Hepatocyte (in vitro differentiated cells): ENCODE data around the gene GRHL1. TPM values are rescaled to one million over a fixed set of nuclear protein-coding genes. Genes with fewer than 3 reads are reported as not detected.

Source experiments
- DNase-seq: peaks from one replicate; pipeline ENCODE4 v3.0.0-alpha.2; 2016; ENCODE audit warnings: low spot score
- H2AFZ ChIP-seq: fragments of 200-600 bp; sonication (generic); 2 replicates; pipeline ENCODE4 v1.6.0; 2016; ENCODE audit warnings: antibody characterized with exemption, mild to moderate bottlenecking
- H3K27ac ChIP-seq: fragments of 200-600 bp; sonication (generic); 2 replicates; pipeline ENCODE4 v1.5.1; 2016; ENCODE audit warnings: mild to moderate bottlenecking
- H3K27me3 ChIP-seq: fragments of 200-600 bp; sonication (generic); 2 replicates; pipeline ENCODE4 v1.6.1; 2016
- H3K36me3 ChIP-seq: fragments of 200-600 bp; sonication (generic); replicated peaks from 2 replicates; pipeline ENCODE4 v1.5.1; 2016; ENCODE audit warnings: low read depth; ENCODE audit not compliant: insufficient read depth
- H3K4me1 ChIP-seq: fragments of 200-600 bp; sonication (generic); 2 replicates; pipeline ENCODE4 v1.5.1; 2016; ENCODE audit warnings: mild to moderate bottlenecking, moderate library complexity; ENCODE audit not compliant: insufficient read depth
- H3K4me2 ChIP-seq: fragments of 200-600 bp; sonication (generic); 2 replicates; pipeline ENCODE4 v1.6.0; 2016
- H3K4me3 ChIP-seq: fragments of 200-600 bp; sonication (generic); 2 replicates; pipeline ENCODE4 v1.5.1; 2016; ENCODE audit warnings: mild to moderate bottlenecking
- H3K79me2 ChIP-seq: fragments of 200-600 bp; sonication (generic); 2 replicates; pipeline ENCODE4 v1.6.0; 2017; ENCODE audit warnings: mild to moderate bottlenecking
- H3K9me2 ChIP-seq: fragments of 200-600 bp; sonication (generic); replicated peaks from 2 replicates; pipeline ENCODE4 v1.6.0; 2017; ENCODE audit warnings: mild to moderate bottlenecking; ENCODE audit not compliant: insufficient read depth
- H3K9me3 ChIP-seq: fragments of 200-600 bp; sonication (generic); 2 replicates; pipeline ENCODE4 v1.5.1; 2016; ENCODE audit warnings: low read depth, mild to moderate bottlenecking
- H4K20me1 ChIP-seq: fragments of 200-600 bp; sonication (generic); 2 replicates; pipeline ENCODE4 v1.6.0; 2016; ENCODE audit warnings: mild to moderate bottlenecking; ENCODE audit not compliant: insufficient read depth, poor library complexity, severe bottlenecking
- CTCF ChIP-seq: fragments of 200-600 bp; sonication (generic); IDR thresholded peaks from 2 replicates; pipeline ENCODE4 v1.5.1; 2016; ENCODE audit warnings: antibody characterized with exemption, mild to moderate bottlenecking; ENCODE audit not compliant: poor library complexity
- EZH2 ChIP-seq: fragments of 200-600 bp; sonication (generic); IDR thresholded peaks from 2 replicates; pipeline ENCODE4 v1.6.1; 2016; ENCODE audit warnings: antibody characterized with exemption, mild to moderate bottlenecking, borderline replicate concordance
- EZH2phosphoT487 ChIP-seq: fragments of 200-600 bp; sonication (generic); IDR thresholded peaks from one replicate; pipeline ENCODE4 v1.6.1; 2018; ENCODE audit warnings: antibody characterized with exemption, mild to moderate bottlenecking, low read depth, moderate library complexity; ENCODE audit not compliant: unreplicated experiment, severe bottlenecking
- WGBS: methylation state at CpG from one replicate; pipeline ENCODE4 v1.1.6; 2016; ENCODE audit warnings: low lambda C conversion rate; ENCODE audit errors: missing lambda C conversion rate; 5-methylcytosine and 5-hydroxymethylcytosine counted together
- polyA plus RNA-seq: library from polyadenylated mRNA; unstranded; fragments of >200 nt; fragmentation: Nextera tagmentation; extraction: Ambion mirVana; gene quantifications from 2 replicates; pipeline ENCODE4 v1.2.1, GENCODE V29; 2016
- total RNA-seq: library from RNA; depleted of rRNA; stranded (reverse); fragments of >200 nt; gene quantifications from 2 replicates; pipeline ENCODE4 v1.2.3, GENCODE V29; 2014

The GRHL1 gene
- total and polyA plus RNA-seq, 2 experiments from 2014 or later: 4.0 to 10.9 TPM

GRCh38 chr2:10032746-10033105 lies 81.2 kb downstream of the GRHL1 start:
- no peaks in the 10 kb centered on the region for H4K20me1 ChIP-seq
- no peak overlapping the region for H3K4me2 ChIP-seq
- TF ChIP-seq CTCF: no peak
- no peaks in the 10 kb centered on the region for H3K27me3 ChIP-seq
- no peaks in the 10 kb centered on the region for H3K36me3 ChIP-seq
- H3K9me2 ChIP-seq: no peaks in the 10 kb centered on the region
- DNase-seq: no peak
- H3K79me2 ChIP-seq: no peaks in the 10 kb centered on the region
- H3K27ac ChIP-seq: no peak overlapping the region
- no peak overlapping the region for H2AFZ ChIP-seq
- 95% methylated on average over 7 of the region's 7 CpGs for WGBS
- no peaks in the 10 kb centered on the region for H3K9me3 ChIP-seq
- no peak overlapping the region for H3K4me3 ChIP-seq
- H3K4me1 ChIP-seq: peaks cover 8% of the 10 kb centered on the region

- no peaks in the 10 kb centered on the region for H3K27me3 ChIP-seq
- WGBS: 89% methylated on average over 14 of the region's 14 CpGs
- no peak overlapping the region for H3K4me2 ChIP-seq
- no peak overlapping the region for H3K27ac ChIP-seq
- H3K4me3 ChIP-seq: no peak overlapping the region
- H3K9me2 ChIP-seq: no peaks in the 10 kb centered on the region
- no peaks in the 10 kb centered on the region for H3K9me3 ChIP-seq
- H3K79me2 ChIP-seq: no peaks in the 10 kb centered on the region
- no peaks in the 10 kb centered on the region for H4K20me1 ChIP-seq
- H3K36me3 ChIP-seq: no peaks in the 10 kb centered on the region
- DNase-seq: no peak
- TF ChIP-seq CTCF (no peak), EZH2phosphoT487 (no peak), EZH2 (no peak)
- H3K4me1 ChIP-seq: peaks cover 8% of the 10 kb centered on the region
- no peak overlapping the region for H2AFZ ChIP-seq
Observed at GRCh38 chr2:10033251-10034006, 81.9 kb downstream of the GRHL1 start.

- Histone ChIP-seq H3K4me3 (no peak overlapping the region), H3K79me2 (no peaks in the 10 kb centered on the region), H3K4me1 (peaks cover 3% of the 10 kb centered on the region), H3K4me2 (no peak overlapping the region), H3K9me3 (no peaks in the 10 kb centered on the region), H3K27me3 (no peaks in the 10 kb centered on the region), H2AFZ (no peak overlapping the region), H3K36me3 (no peaks in the 10 kb centered on the region), H4K20me1 (no peaks in the 10 kb centered on the region), H3K9me2 (no peaks in the 10 kb centered on the region), H3K27ac (no peak overlapping the region)
- TF ChIP-seq EZH2phosphoT487: no peak
- TF ChIP-seq EZH2: no peak
- no peak for TF ChIP-seq CTCF
- no peak for DNase-seq
- WGBS: 82% methylated on average over 12 of the region's 12 CpGs
Observed at GRCh38 chr2:10034333-10035052, 83.0 kb downstream of the GRHL1 start.
